HG03196 (cell line): ENCODE measurements around the gene BAG3.
"Not testable (repeated sequence)": the region's sequence is repeated elsewhere in the genome, so short reads cannot be mapped to it uniquely, and the experiment has no call there.

Source experiments
- ATAC-seq: cut with Tn5 transposase; IDR thresholded peaks from one replicate; pipeline ENCODE4 v1.9.1; 2021; ENCODE audit not compliant: unreplicated experiment

Gene BAG3

GRCh38 chr10:119640384-119640783 lies 10.8 kb upstream of the BAG3 start:
- no peak for ATAC-seq

- no peak for ATAC-seq
Measured at GRCh38 chr10:119640875-119641526, 10.2 kb upstream of the BAG3 start.

- no peak for ATAC-seq
Measured at GRCh38 chr10:119642556-119643111, 8.5 kb upstream of the BAG3 start.

DNA sequence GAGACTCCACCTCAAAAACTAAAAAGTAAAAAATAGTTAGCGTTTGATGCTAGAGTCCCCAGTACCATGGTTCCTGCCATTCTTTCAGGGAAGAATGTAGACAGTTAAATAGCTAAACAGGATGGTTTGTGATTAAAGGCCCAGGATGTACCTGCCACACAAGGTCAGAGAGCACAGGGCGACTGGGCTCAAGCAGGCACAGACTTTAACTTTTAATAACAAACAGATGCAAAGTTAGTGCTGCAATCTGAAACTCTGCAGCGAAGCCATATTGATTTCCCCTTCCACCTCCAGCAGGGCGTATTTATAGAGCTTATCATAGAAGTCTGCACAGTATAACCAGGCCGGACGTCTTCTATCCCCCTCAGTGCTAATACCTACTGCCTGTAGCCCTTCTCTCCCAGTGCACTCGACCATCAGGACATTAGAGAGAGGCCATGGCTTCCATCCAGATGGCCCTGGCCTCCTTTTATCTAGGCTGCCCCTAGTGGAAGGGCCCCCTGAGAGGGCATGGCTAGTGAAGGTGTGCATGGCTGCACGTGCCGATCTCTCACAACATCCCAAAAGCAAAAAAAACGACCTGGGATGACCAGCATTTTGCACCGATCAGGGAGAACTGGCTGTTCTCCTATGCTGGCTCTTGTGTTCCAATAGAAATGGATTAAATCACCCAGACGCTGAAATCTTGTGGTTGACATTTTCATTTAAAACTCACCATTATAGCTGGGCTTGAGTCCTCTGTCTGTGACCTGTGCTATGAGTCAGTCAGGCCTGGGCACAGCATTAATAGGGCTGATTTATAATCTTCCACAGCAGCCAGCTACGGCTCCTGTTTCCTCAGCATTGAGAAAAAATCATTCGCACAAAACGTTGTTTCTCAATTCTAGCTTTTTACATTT lies 7.6 kb upstream of the BAG3 start:
- ATAC-seq, result no peak

GRCh38 chr10:119644205-119644814 lies 6.9 kb upstream of the BAG3 start:
- ATAC-seq, result no peak

GRCh38 chr10:119644994-119645393 lies 6.2 kb upstream of the BAG3 start:
- no peak for ATAC-seq

DNA sequence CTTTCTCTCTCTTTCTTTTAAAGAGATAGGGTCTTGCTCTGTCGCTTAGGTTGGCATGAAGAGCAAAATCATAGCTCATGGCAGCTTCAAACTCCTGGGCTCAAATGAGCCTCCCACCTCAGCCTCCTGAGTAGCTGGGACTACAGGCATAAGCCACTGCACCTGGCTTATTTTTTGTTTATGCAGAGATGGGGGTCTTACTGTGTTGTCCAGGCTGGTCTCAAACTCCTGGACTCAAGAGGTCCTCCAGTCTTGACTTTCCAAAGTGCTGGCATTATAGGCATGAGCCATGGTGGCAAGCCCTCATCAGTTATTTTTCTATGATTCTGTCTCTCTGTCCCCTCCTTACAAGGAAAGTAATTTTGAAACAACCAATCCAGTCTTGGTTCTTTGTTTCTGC lies 1.1 kb upstream of the BAG3 start:
- ATAC-seq, result no peak

- peak; percentile 37 for ATAC-seq
Measured at GRCh38 chr10:119651514-119652360, 557 bp downstream of the BAG3 start.

- no peak for ATAC-seq
Measured at GRCh38 chr10:119652361-119652730, 1.2 kb downstream of the BAG3 start.

GRCh38 chr10:119653209-119653608 lies 2.0 kb downstream of the BAG3 start:
- no peak for ATAC-seq

DNA sequence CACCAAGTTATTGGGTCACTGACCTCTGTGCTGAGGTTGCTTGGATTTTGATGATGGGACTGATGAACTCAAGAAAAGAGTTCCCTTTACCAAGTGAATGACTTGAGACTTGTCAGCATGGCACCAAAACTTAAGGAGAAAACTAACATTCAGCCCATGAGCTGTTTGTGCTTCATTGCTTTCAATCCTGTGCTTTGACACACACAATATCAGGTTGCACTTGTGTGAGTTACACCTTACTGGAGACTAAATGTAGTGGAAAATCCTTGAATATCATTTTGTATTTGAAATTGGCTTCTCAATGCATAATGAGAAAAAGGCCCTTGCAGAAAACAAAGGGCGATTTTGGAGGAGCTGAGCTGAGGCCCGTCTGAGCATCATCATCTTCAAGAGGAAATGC lies 2.7 kb downstream of the BAG3 start:
- ATAC-seq, result no peak

GRCh38 chr10:119654540-119654939 lies 3.4 kb downstream of the BAG3 start:
- ATAC-seq, result no peak

GRCh38 chr10:119655566-119656001 lies 4.4 kb downstream of the BAG3 start:
- no peak for ATAC-seq

DNA sequence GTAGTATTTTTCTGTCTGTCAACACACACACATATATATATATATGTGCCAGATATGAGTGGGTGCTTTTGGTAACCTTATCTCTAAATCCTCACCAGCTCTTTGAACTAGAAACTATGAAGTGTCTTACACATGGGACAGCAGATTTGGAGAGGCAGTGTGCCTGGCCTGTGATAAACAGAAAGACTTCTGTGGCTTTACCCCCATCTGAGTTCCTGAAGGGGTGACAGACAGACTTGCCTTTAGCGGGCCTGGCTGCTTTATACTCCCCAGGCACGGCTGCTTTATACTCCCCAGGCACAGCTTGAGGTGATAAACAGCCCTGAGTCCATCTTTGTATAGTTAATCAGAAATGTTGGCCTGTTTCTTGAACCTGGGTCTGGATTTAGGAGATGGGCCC lies 5.6 kb downstream of the BAG3 start:
- ATAC-seq, result no peak

DNA sequence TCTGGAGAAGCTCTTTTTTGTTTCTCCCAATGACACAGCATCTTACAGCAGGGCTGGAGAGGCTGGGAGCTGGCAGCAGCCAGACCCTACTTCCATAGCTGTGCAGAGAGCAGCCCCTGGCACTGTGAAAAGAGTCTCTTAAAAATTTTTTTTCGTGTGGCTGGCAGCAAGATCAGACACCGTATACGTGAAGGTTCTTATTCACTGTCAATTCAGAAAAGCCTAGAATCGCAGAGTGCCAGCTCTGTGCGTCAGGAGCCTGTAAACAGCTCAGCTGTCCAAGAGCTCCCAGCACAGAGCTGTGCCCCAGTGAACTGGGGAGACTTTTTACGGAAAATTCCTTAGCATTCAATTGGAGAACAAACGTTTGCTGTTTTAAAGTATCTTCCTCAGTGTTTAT lies 6.5 kb downstream of the BAG3 start:
- no peak for ATAC-seq

GRCh38 chr10:119658274-119658673 lies 7.1 kb downstream of the BAG3 start:
- ATAC-seq, result no peak

GRCh38 chr10:119659951-119660350 lies 8.8 kb downstream of the BAG3 start:
- no peak for ATAC-seq

DNA sequence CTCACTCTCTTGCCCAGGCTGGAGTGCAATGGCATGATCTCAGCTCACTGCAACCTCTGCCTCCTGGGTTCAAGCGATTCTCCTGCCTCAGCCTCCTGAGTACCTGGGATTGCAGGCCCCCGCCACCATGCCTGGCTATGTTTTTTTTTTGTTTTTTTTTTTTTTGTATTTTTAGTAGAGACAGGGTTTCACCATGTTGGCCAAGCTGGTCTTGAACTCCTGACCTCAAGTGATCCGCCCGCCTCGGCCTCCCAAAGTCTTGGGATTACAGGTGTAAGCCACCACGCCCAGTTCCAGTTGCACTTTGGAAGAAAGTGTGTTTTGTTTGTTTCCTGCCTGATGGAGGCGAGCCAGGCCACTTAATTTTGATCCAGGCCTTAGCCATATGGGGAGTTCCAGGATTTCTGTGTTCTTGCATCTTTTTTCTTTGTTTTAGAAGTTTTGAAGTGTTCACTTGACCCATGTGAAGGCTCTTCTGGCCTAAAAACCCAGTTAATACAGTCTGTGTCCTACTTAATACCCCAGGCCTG lies 11.0 kb downstream of the BAG3 start:
- ATAC-seq, result not testable (repeated sequence)

DNA sequence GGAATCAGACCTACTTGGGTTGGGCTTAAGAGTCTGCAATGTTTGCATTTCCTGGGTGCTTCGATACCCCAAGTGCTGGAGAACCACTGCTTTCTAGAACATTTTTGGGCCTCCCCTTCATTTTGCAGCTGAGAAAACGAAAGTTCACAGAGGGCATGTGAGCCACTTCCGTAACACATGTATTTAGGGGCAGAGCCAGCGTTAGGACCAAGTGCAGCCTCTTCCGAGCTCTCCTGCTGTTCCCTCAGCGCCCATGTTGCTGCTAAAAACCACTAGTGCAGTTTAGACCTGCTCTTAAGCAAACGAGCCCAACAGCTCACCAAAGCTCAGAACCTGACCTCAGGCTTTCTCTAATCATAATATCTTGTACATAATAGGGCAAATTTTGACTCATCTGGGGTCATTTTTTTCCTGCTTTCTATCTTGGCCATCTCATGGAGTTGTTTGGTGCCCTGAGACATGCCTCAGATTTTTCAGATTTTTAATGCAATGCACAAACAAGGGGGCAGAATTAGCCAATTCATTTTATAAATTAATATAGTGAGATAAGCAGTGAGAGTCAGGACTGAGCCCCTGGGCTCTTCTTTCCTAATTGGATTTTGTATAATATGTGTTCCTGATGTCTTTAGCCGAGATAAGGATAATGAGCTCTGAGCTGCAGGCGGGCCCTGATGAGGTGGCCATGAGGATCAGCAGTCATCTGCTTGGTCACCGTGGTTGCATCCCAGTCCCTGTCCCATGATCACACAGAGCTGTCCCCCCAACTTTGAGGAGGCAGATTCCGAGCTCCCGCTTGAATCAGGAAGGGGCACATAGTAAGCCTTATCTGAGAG lies 12.9 kb downstream of the BAG3 start:
- no peak for ATAC-seq
